ENCODE data around the gene ITGAV. TPM values are rescaled to one million over a fixed set of nuclear protein-coding genes. Genes with fewer than 3 reads are reported as not detected.

The ITGAV gene
- total RNA-seq, 6 donors from 2014 or later: 19.9 to 75.4 (median 58.7) TPM

DNA sequence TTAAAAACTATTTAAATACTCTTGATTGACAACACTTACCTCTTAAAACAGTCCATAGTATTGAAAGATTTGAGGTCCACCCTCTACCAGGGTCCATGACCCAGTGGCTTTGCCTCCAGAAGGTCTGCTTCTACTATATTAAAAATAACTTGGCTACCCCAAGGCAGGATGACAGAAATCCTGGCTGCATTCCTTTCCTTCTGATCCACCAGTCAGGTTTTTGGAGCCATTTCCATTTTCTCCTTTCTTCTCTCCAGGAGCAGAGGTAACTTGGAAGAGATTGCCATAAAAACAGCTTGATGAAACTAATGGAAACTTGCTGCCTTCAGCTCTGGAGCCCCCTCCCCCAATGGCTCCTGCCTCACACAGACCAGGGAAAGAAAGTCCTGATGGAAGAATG is 101.4 kb downstream of the ITGAV start:
- Histone ChIP-seq H3K36me3 (no peaks in the 10 kb centered on the region), H3K4me1 (peaks cover 3 to 10% (median 8%) of the 10 kb centered on the region in 4 donors), H3K27ac (no peak overlapping the region), H3K4me3 (no peak overlapping the region), H3K9me3 (peaks cover 8 to 11% (median 10%) of the 10 kb centered on the region in 4 donors), H3K27me3 (no peaks in the 10 kb centered on the region)
- ATAC-seq (ENCODE audit: low FRiP score in 2 of 2): no peak
- no peak for DNase-seq
- TF ChIP-seq, protein P1, sequence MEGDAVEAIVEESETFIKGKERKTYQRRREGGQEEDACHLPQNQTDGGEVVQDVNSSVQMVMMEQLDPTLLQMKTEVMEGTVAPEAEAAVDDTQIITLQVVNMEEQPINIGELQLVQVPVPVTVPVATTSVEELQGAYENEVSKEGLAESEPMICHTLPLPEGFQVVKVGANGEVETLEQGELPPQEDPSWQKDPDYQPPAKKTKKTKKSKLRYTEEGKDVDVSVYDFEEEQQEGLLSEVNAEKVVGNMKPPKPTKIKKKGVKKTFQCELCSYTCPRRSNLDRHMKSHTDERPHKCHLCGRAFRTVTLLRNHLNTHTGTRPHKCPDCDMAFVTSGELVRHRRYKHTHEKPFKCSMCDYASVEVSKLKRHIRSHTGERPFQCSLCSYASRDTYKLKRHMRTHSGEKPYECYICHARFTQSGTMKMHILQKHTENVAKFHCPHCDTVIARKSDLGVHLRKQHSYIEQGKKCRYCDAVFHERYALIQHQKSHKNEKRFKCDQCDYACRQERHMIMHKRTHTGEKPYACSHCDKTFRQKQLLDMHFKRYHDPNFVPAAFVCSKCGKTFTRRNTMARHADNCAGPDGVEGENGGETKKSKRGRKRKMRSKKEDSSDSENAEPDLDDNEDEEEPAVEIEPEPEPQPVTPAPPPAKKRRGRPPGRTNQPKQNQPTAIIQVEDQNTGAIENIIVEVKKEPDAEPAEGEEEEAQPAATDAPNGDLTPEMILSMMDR (IDR thresholded peaks at IDR 0.05): no peak
- TF ChIP-seq POLR2A (IDR thresholded peaks at IDR 0.05) (no peak), POLR2AphosphoS5 (IDR thresholded peaks at IDR 0.05) (no peak), EP300 (IDR thresholded peaks at IDR 0.05) (no peak)

- no peak for TF ChIP-seq POLR2A (IDR thresholded peaks at IDR 0.05)
- no peak for TF ChIP-seq POLR2AphosphoS5 (IDR thresholded peaks at IDR 0.05)
- TF ChIP-seq EP300 (IDR thresholded peaks at IDR 0.05): no peak
- no peak for DNase-seq
- Histone ChIP-seq H3K27ac (no peak overlapping the region), H3K9me3 (peaks cover 8 to 11% (median 10%) of the 10 kb centered on the region in 4 donors), H3K27me3 (no peaks in the 10 kb centered on the region), H3K36me3 (no peaks in the 10 kb centered on the region), H3K4me3 (no peak overlapping the region), H3K4me1 (peaks cover 3 to 10% (median 8%) of the 10 kb centered on the region in 4 donors)
- no peak for ATAC-seq (ENCODE audit: low FRiP score in 2 of 2)
- WGBS, 2 donors: 97 to 98% methylated on average over 5 of the region's 5 CpGs
Observed at GRCh38 chr2:186691900-186692299, 102.0 kb downstream of the ITGAV start.

DNA sequence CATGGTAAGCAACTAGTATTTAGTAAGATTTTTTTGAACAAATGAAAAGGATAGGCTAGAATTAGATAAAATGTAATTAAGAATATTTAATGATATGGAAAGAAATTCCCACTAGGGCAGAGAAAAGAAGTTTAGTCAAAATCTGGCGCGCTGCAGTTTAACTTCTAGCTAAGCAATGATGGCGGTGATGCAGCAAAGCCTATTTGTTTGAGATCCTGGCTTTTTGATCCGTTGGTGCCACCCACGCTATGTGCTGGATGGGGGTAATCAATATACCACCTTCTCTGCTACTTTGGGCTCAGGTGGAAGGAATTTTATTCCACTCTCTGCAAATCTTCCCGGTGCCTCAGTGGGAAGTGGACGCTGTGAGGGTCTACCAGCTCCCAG is 103.6 kb downstream of the ITGAV start:
- WGBS, 2 donors: 54 to 57% methylated on average over 7 of the region's 7 CpGs
- TF ChIP-seq POLR2AphosphoS5 (IDR thresholded peaks at IDR 0.05): no peak
- no peak for TF ChIP-seq EP300 (IDR thresholded peaks at IDR 0.05)
- no peak for TF ChIP-seq POLR2A (IDR thresholded peaks at IDR 0.05)
- TF ChIP-seq, protein P1 (IDR thresholded peaks at IDR 0.05): no peak

GRCh38 chr2:186695081-186695756 is 105.4 kb downstream of the ITGAV start:
- H3K9me3 ChIP-seq: no peaks in the 10 kb centered on the region
- peak in 1 of 2 donors; percentile 17 for ATAC-seq (ENCODE audit: low FRiP score in 2 of 2)
- no peak for DNase-seq
- H3K27ac ChIP-seq: no peak overlapping the region
- H3K36me3 ChIP-seq: no peaks in the 10 kb centered on the region
- 47 to 59% methylated on average over 9 of the region's 9 CpGs for WGBS, 2 donors
- H3K27me3 ChIP-seq: no peaks in the 10 kb centered on the region
- peak overlapping the region in 2 of 4 donors; percentile 57 to 62 for H3K4me3 ChIP-seq
- TF ChIP-seq EP300 (IDR thresholded peaks at IDR 0.05): no peak
- TF ChIP-seq, protein P1 (IDR thresholded peaks at IDR 0.05): no peak
- TF ChIP-seq POLR2A (IDR thresholded peaks at IDR 0.05): no peak
- no peak for TF ChIP-seq POLR2AphosphoS5 (IDR thresholded peaks at IDR 0.05)
- H3K4me1 ChIP-seq: peaks cover 3 to 10% (median 8%) of the 10 kb centered on the region in 4 donors

More for the DNA sequence above, 103.6 kb downstream of the ITGAV start:
- Histone ChIP-seq H3K27me3 (no peaks in the 10 kb centered on the region), H3K27ac (no peak overlapping the region), H3K9me3 (no peaks in the 10 kb centered on the region), H3K4me1 (peaks cover 3 to 10% (median 8%) of the 10 kb centered on the region in 4 donors), H3K36me3 (no peaks in the 10 kb centered on the region), H3K4me3 (peak overlapping the region; percentile 50 to 62 (median 55))
- DNase-seq (no peak), ATAC-seq (ENCODE audit: low FRiP score in 2 of 2) (no peak)

DNA sequence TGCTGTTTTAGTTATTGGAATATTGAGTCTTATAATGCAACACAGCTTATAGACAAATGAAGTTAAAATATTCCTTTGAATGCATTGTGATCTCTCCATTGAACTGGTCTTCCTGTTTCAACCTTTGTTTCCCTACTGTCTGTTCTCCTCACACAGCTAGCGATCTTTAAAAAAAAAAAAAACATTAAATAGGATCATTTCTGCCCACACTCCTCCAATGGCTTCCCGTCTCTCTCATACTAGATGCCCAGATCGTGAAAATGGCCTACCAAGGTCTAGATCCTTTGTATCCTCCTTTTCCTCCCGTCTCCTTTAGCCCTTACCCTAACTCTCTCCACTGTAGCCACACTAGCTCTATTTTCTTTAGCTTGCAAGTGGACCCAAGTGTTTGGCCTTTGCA is 106.4 kb downstream of the ITGAV start:
- H3K4me3 ChIP-seq: no peak overlapping the region
- ATAC-seq (ENCODE audit: low FRiP score in 2 of 2): no peak
- peaks cover 3 to 10% (median 8%) of the 10 kb centered on the region in 4 donors for H3K4me1 ChIP-seq
- H3K27ac ChIP-seq: no peak overlapping the region
- 89 to 96% methylated on average over 4 of the region's 4 CpGs for WGBS, 2 donors
- DNase-seq: no peak
- H3K27me3 ChIP-seq: no peaks in the 10 kb centered on the region
- H3K36me3 ChIP-seq: no peaks in the 10 kb centered on the region
- no peaks in the 10 kb centered on the region for H3K9me3 ChIP-seq
- TF ChIP-seq, protein P1 (IDR thresholded peaks at IDR 0.05): no peak
- TF ChIP-seq POLR2AphosphoS5 (IDR thresholded peaks at IDR 0.05) (no peak), POLR2A (IDR thresholded peaks at IDR 0.05) (no peak), EP300 (IDR thresholded peaks at IDR 0.05) (no peak)
